ENCODE data around the gene EIF2D. TPM values are rescaled to one million over a fixed set of nuclear protein-coding genes. Genes with fewer than 3 reads are reported as not detected.

EIF2D gene
- 19.3 and 20.7 TPM in 2 replicates for polyA plus RNA-seq (2013)

GRCh38 chr1:206612129-206612876 is at the start of gene EIF2D:
EIF2D (minus strand) TSS chr1:206612465; CDS start chr1:206612342, 123 bp downstream.
- H3K79me2 ChIP-seq (ENCODE audit: control insufficient read depth, insufficient read depth, low read length, poor library complexity), result peaks cover 4% of the 10 kb centered on the region
- H3K36me3 ChIP-seq (ENCODE audit: control insufficient read depth in 1 of 2, insufficient read depth in 2 of 2, low read length in 2 of 2), result peaks cover 0 to 2% of the 10 kb centered on the region in 2 experiments
- H4K12ac ChIP-seq (ENCODE audit: low read depth, low read length), result peak within 1 kb of the TSS; percentile 100
- H3K18ac ChIP-seq (ENCODE audit: low read length), result peak within 1 kb of the TSS; percentile 99
- peak within 1 kb of the TSS; percentile 88 for H2BK120ac ChIP-seq (ENCODE audit: insufficient read depth, low read length, poor library complexity)
- H4K91ac ChIP-seq (ENCODE audit: low read depth, low read length), result peak within 1 kb of the TSS; percentile 98
- H3K27ac ChIP-seq (ENCODE audit: low read depth, low read length), result peak within 1 kb of the TSS; percentile 43
- H3K27me3 ChIP-seq (ENCODE audit: insufficient read depth, low read length), result no peaks in the 10 kb centered on the region
- peak within 1 kb of the TSS; percentile 98 for H3K14ac ChIP-seq (ENCODE audit: low read length)
- peak within 1 kb of the TSS; percentile 100 for H2AFZ ChIP-seq (ENCODE audit: insufficient read depth, low read length, poor library complexity)
- no CpG with 5 or more reads among the region's 48 CpGs for WGBS (ENCODE audit: extremely low coverage, insufficient coverage, insufficient read length)
- no peak within 1 kb of the TSS for H3K23ac ChIP-seq (ENCODE audit: low read length)
- H3K4me2 ChIP-seq (ENCODE audit: low read length), result peak within 1 kb of the TSS; percentile 63
- peak within 1 kb of the TSS; percentile 84 for H2AK5ac ChIP-seq (ENCODE audit: low read length)
- no peaks in the 10 kb centered on the region for H3K9me3 ChIP-seq (ENCODE audit: insufficient read depth, low read depth, low read length)
- peak; percentile 95 to 97 for DNase-seq
- peaks cover 0 to 2% of the 10 kb centered on the region in 2 experiments for H3K4me1 ChIP-seq (ENCODE audit: control insufficient read depth in 1 of 2, insufficient read depth in 2 of 2, low read length in 2 of 2)
- H2BK5ac ChIP-seq (ENCODE audit: low read depth, low read length, poor library complexity), result peak within 1 kb of the TSS; percentile 77
- peak within 1 kb of the TSS; percentile 100 for H4K8ac ChIP-seq (ENCODE audit: low read depth, low read length)
- H3K4ac ChIP-seq (ENCODE audit: low read depth, low read length), result peak within 1 kb of the TSS; percentile 98
- H2BK12ac ChIP-seq (ENCODE audit: low read length), result no peak within 1 kb of the TSS
- peak within 1 kb of the TSS; percentile 73 for H3K9ac ChIP-seq (ENCODE audit: low read length)
- peaks cover 4% of the 10 kb centered on the region for H3K79me1 ChIP-seq (ENCODE audit: low read length)
- H3K4me3 ChIP-seq (ENCODE audit: low read depth, low read length), result peak within 1 kb of the TSS; percentile 74

GRCh38 chr1:206661161-206661820 is 49.0 kb upstream of the EIF2D start:
- peaks cover 5% of the 10 kb centered on the region for H3K27me3 ChIP-seq (ENCODE audit: insufficient read depth, low read length)
- H3K4ac ChIP-seq (ENCODE audit: low read depth, low read length), result no peak overlapping the region
- H4K12ac ChIP-seq (ENCODE audit: low read depth, low read length), result no peak overlapping the region
- H3K36me3 ChIP-seq (ENCODE audit: control insufficient read depth in 1 of 2, insufficient read depth in 2 of 2, low read length in 2 of 2), result no peaks in the 10 kb centered on the region
- no peak overlapping the region for H3K18ac ChIP-seq (ENCODE audit: low read length)
- DNase-seq, result no peak
- no peak overlapping the region for H4K91ac ChIP-seq (ENCODE audit: low read depth, low read length)
- H3K14ac ChIP-seq (ENCODE audit: low read length), result no peak overlapping the region
- no peak overlapping the region for H4K8ac ChIP-seq (ENCODE audit: low read depth, low read length)
- H3K4me3 ChIP-seq (ENCODE audit: low read depth, low read length), result no peak overlapping the region
- no peak overlapping the region for H3K9ac ChIP-seq (ENCODE audit: low read length)
- no peak overlapping the region for H2AFZ ChIP-seq (ENCODE audit: insufficient read depth, low read length, poor library complexity)
- no peak overlapping the region for H2BK12ac ChIP-seq (ENCODE audit: low read length)
- H3K27ac ChIP-seq (ENCODE audit: low read depth, low read length), result no peak overlapping the region
- H3K23ac ChIP-seq (ENCODE audit: low read length), result no peak overlapping the region
- H2AK5ac ChIP-seq (ENCODE audit: low read length), result no peak overlapping the region
- no peaks in the 10 kb centered on the region for H3K79me1 ChIP-seq (ENCODE audit: low read length)
- H2BK5ac ChIP-seq (ENCODE audit: low read depth, low read length, poor library complexity), result no peak overlapping the region
- H3K79me2 ChIP-seq (ENCODE audit: control insufficient read depth, insufficient read depth, low read length, poor library complexity), result no peaks in the 10 kb centered on the region
- peaks cover 1% of the 10 kb centered on the region for H3K9me3 ChIP-seq (ENCODE audit: insufficient read depth, low read depth, low read length)
- no peak overlapping the region for H3K4me2 ChIP-seq (ENCODE audit: low read length)
- no peaks in the 10 kb centered on the region for H3K4me1 ChIP-seq (ENCODE audit: control insufficient read depth in 1 of 2, insufficient read depth in 2 of 2, low read length in 2 of 2)
- no peak overlapping the region for H2BK120ac ChIP-seq (ENCODE audit: insufficient read depth, low read length, poor library complexity)
- WGBS (ENCODE audit: extremely low coverage, insufficient coverage, insufficient read length), result no CpG with 5 or more reads among the region's 11 CpGs

GRCh38 chr1:206660136-206660535 is 47.9 kb upstream of the EIF2D start:
- Histone ChIP-seq H2BK5ac (ENCODE audit: low read depth, low read length, poor library complexity) (no peak overlapping the region), H3K14ac (ENCODE audit: low read length) (no peak overlapping the region), H2AK5ac (ENCODE audit: low read length) (no peak overlapping the region), H3K23ac (ENCODE audit: low read length) (no peak overlapping the region), H3K9me3 (ENCODE audit: insufficient read depth, low read depth, low read length) (peaks cover 1% of the 10 kb centered on the region), H3K79me2 (ENCODE audit: control insufficient read depth, insufficient read depth, low read length, poor library complexity) (no peaks in the 10 kb centered on the region), H3K36me3 (ENCODE audit: control insufficient read depth in 1 of 2, insufficient read depth in 2 of 2, low read length in 2 of 2) (no peaks in the 10 kb centered on the region), H3K18ac (ENCODE audit: low read length) (no peak overlapping the region), H2BK120ac (ENCODE audit: insufficient read depth, low read length, poor library complexity) (no peak overlapping the region), H4K8ac (ENCODE audit: low read depth, low read length) (no peak overlapping the region), H2AFZ (ENCODE audit: insufficient read depth, low read length, poor library complexity) (no peak overlapping the region), H3K4ac (ENCODE audit: low read depth, low read length) (no peak overlapping the region), H4K91ac (ENCODE audit: low read depth, low read length) (no peak overlapping the region), H3K4me3 (ENCODE audit: low read depth, low read length) (no peak overlapping the region), H3K27me3 (ENCODE audit: insufficient read depth, low read length) (peaks cover 5% of the 10 kb centered on the region), H2BK12ac (ENCODE audit: low read length) (no peak overlapping the region), H3K4me1 (ENCODE audit: control insufficient read depth in 1 of 2, insufficient read depth in 2 of 2, low read length in 2 of 2) (no peaks in the 10 kb centered on the region), H3K79me1 (ENCODE audit: low read length) (no peaks in the 10 kb centered on the region), H4K12ac (ENCODE audit: low read depth, low read length) (no peak overlapping the region), H3K4me2 (ENCODE audit: low read length) (no peak overlapping the region), H3K9ac (ENCODE audit: low read length) (no peak overlapping the region), H3K27ac (ENCODE audit: low read depth, low read length) (no peak overlapping the region)
- DNase-seq, result no peak
- WGBS (ENCODE audit: extremely low coverage, insufficient coverage, insufficient read length), result no CpG with 5 or more reads among the region's 4 CpGs

- no CpG with 5 or more reads among the region's 7 CpGs for WGBS (ENCODE audit: extremely low coverage, insufficient coverage, insufficient read length)
- H3K79me2 ChIP-seq (ENCODE audit: control insufficient read depth, insufficient read depth, low read length, poor library complexity), result no peaks in the 10 kb centered on the region
These were observed 46.7 kb upstream of the EIF2D start for GRCh38 chr1:206658981-206659273.

More at GRCh38 chr1:206658981-206659273, 46.7 kb upstream of the EIF2D start:
- Histone ChIP-seq H3K4me2 (ENCODE audit: low read length) (no peak overlapping the region), H4K91ac (ENCODE audit: low read depth, low read length) (no peak overlapping the region), H3K4me3 (ENCODE audit: low read depth, low read length) (no peak overlapping the region), H4K8ac (ENCODE audit: low read depth, low read length) (no peak overlapping the region), H3K18ac (ENCODE audit: low read length) (no peak overlapping the region), H3K4me1 (ENCODE audit: control insufficient read depth in 1 of 2, insufficient read depth in 2 of 2, low read length in 2 of 2) (no peaks in the 10 kb centered on the region), H2AK5ac (ENCODE audit: low read length) (no peak overlapping the region), H2BK120ac (ENCODE audit: insufficient read depth, low read length, poor library complexity) (no peak overlapping the region), H3K27ac (ENCODE audit: low read depth, low read length) (no peak overlapping the region), H3K36me3 (ENCODE audit: control insufficient read depth in 1 of 2, insufficient read depth in 2 of 2, low read length in 2 of 2) (no peaks in the 10 kb centered on the region), H3K9ac (ENCODE audit: low read length) (no peak overlapping the region), H4K12ac (ENCODE audit: low read depth, low read length) (no peak overlapping the region), H2BK5ac (ENCODE audit: low read depth, low read length, poor library complexity) (no peak overlapping the region), H3K9me3 (ENCODE audit: insufficient read depth, low read depth, low read length) (peaks cover 1% of the 10 kb centered on the region), H3K23ac (ENCODE audit: low read length) (no peak overlapping the region), H3K79me1 (ENCODE audit: low read length) (no peaks in the 10 kb centered on the region), H3K14ac (ENCODE audit: low read length) (no peak overlapping the region), H2BK12ac (ENCODE audit: low read length) (no peak overlapping the region), H3K4ac (ENCODE audit: low read depth, low read length) (no peak overlapping the region), H2AFZ (ENCODE audit: insufficient read depth, low read length, poor library complexity) (no peak overlapping the region), H3K27me3 (ENCODE audit: insufficient read depth, low read length) (peaks cover 5% of the 10 kb centered on the region)
- no peak for DNase-seq

Data from trophoblast cell (in vitro differentiated cells and primary cell).